DOHH2 (cell line): Measurements from ENCODE around the gene SPRR1A.
"Not testable (repeated sequence)": the region's sequence is repeated elsewhere in the genome, so short reads cannot be mapped to it uniquely, and the experiment has no call there.

Experiments
- H3F3A ChIP-seq: fragments of 200-600 bp; sonication (generic), shearing (Covaris generic); 2 replicates; pipeline ENCODE4 v1.6.0; 2016; ENCODE audit warnings: antibody characterized with exemption, mild to moderate bottlenecking; ENCODE audit not compliant: control insufficient read depth, insufficient read depth
- H3K27ac ChIP-seq: fragments of 200-600 bp; sonication (generic); 2 replicates; pipeline ENCODE4 v1.5.1; 2014; ENCODE audit warnings: low read depth, mild to moderate bottlenecking, low read length, moderate library complexity
- H3K27me3 ChIP-seq: fragments of 200-600 bp; sonication (generic); 2 replicates; pipeline ENCODE4 v1.6.1; 2014; ENCODE audit warnings: mild to moderate bottlenecking, low read length, mixed read lengths; ENCODE audit not compliant: control insufficient read depth
- H3K36me3 ChIP-seq: fragments of 200-600 bp; sonication (generic); 2 replicates; pipeline ENCODE4 v1.6.1; 2014; ENCODE audit warnings: mild to moderate bottlenecking, low read length, moderate library complexity, mixed read lengths; ENCODE audit not compliant: control insufficient read depth
- H3K4me1 ChIP-seq: fragments of 200-600 bp; sonication (generic); 2 replicates; pipeline ENCODE4 v1.6.1; 2014; ENCODE audit warnings: mild to moderate bottlenecking, low read length, mixed read lengths; ENCODE audit not compliant: control insufficient read depth
- H3K4me2 ChIP-seq: fragments of 200-600 bp; sonication (generic); 2 replicates; pipeline ENCODE4 v1.6.0; 2014; ENCODE audit warnings: mild to moderate bottlenecking, low read length, moderate library complexity
- H3K4me3 ChIP-seq: fragments of 200-600 bp; sonication (generic); 2 replicates; pipeline ENCODE4 v1.5.1; 2014; ENCODE audit warnings: mild to moderate bottlenecking, low read length, mixed read lengths
- H3K79me2 ChIP-seq: fragments of 200-600 bp; sonication (generic); 2 replicates; pipeline ENCODE4 v1.6.1; 2014; ENCODE audit warnings: mild to moderate bottlenecking, low read length, mixed read lengths; ENCODE audit not compliant: control insufficient read depth
- H3K9me2 ChIP-seq: fragments of 200-600 bp; sonication (generic); replicated peaks from 2 replicates; pipeline ENCODE4 v1.6.1; 2014; ENCODE audit warnings: mild to moderate bottlenecking, low read length, mixed read lengths; ENCODE audit not compliant: control insufficient read depth
- H3K9me3 ChIP-seq: fragments of 200-600 bp; sonication (generic); 2 replicates; pipeline ENCODE4 v1.6.1; 2014; ENCODE audit warnings: antibody characterized with exemption, low read length, mixed read lengths; ENCODE audit not compliant: control insufficient read depth, insufficient read depth
- H4K20me1 ChIP-seq: fragments of 200-600 bp; sonication (generic); 2 replicates; pipeline ENCODE4 v1.6.0; 2014; ENCODE audit warnings: low read depth, mild to moderate bottlenecking, antibody characterized with exemption, low read length, moderate library complexity; ENCODE audit not compliant: control insufficient read depth, insufficient read depth
- EZH2phosphoT487 ChIP-seq: fragments of 200-600 bp; sonication (generic); IDR thresholded peaks from 2 replicates; pipeline ENCODE4 v1.6.1; 2017; ENCODE audit warnings: borderline replicate concordance, mild to moderate bottlenecking, antibody characterized with exemption, low read length, moderate library complexity, mixed read lengths
- TF ChIP-seq, protein P1 (sequence below): fragments of 200-600 bp; sonication (generic); IDR thresholded peaks from one replicate; pipeline ENCODE4 v1.5.1; 2014; ENCODE audit warnings: antibody characterized with exemption, mild to moderate bottlenecking, low read depth, low read length; ENCODE audit not compliant: poor library complexity, severe bottlenecking

SPRR1A gene

DNA sequence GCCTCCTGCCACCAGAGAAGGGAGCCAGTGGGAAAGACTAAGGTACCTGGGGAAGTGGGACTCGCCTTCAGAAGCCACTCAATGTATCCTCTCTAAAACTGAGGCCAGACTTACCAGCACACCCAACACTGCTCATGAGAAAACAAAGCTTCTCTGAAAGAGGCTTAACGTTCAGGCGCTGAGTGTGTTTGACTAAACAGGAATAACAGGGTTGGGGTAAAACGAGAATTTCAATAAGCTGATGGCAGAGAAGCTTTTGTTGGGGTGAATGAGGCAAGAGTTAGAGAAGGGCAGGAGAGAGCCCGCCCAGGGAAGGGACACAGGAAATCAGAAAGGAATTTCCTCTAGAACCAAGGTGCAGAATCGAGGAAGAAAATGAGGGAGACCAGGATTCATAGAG is 15.9 kb downstream of the SPRR1A start:
- no peaks in the 10 kb centered on the region for H3K36me3 ChIP-seq

DNA sequence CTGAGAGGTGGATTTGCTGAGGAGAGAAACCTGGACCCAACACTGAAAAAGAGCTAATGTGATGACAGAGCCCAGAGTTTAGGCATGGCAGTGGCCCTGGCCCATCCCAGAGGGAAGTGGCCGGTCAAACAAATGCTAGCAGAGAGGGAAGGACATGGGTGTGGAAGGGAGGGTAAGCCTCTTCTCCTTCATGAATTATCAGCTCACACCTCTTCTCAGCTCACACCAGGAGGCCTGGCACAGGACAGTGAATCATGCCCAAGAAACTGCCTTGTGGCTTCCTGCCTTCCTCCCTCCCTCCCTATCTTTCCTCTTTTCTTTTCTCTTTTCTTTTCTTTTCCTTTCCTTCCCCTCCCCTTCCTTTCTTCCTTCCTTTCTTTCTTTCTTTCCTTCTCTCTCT is 16.4 kb downstream of the SPRR1A start:
- H3K27me3 ChIP-seq = no peaks in the 10 kb centered on the region
- H3F3A ChIP-seq = no peaks in the 10 kb centered on the region
- no peaks in the 10 kb centered on the region for H4K20me1 ChIP-seq
- no peak for TF ChIP-seq EZH2phosphoT487
- TF ChIP-seq, protein P1, sequence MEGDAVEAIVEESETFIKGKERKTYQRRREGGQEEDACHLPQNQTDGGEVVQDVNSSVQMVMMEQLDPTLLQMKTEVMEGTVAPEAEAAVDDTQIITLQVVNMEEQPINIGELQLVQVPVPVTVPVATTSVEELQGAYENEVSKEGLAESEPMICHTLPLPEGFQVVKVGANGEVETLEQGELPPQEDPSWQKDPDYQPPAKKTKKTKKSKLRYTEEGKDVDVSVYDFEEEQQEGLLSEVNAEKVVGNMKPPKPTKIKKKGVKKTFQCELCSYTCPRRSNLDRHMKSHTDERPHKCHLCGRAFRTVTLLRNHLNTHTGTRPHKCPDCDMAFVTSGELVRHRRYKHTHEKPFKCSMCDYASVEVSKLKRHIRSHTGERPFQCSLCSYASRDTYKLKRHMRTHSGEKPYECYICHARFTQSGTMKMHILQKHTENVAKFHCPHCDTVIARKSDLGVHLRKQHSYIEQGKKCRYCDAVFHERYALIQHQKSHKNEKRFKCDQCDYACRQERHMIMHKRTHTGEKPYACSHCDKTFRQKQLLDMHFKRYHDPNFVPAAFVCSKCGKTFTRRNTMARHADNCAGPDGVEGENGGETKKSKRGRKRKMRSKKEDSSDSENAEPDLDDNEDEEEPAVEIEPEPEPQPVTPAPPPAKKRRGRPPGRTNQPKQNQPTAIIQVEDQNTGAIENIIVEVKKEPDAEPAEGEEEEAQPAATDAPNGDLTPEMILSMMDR = no peak
- H3K4me1 ChIP-seq = no peaks in the 10 kb centered on the region
- no peak overlapping the region for H3K4me2 ChIP-seq
- H3K9me3 ChIP-seq = no peaks in the 10 kb centered on the region
- no peak overlapping the region for H3K27ac ChIP-seq
- no peaks in the 10 kb centered on the region for H3K79me2 ChIP-seq
- no peak overlapping the region for H3K4me3 ChIP-seq
- H3K36me3 ChIP-seq = no peaks in the 10 kb centered on the region
- H3K9me2 ChIP-seq = no peaks in the 10 kb centered on the region

More for the DNA sequence above, 15.9 kb downstream of the SPRR1A start:
- Histone ChIP-seq H3K4me3 (no peak overlapping the region), H3K9me2 (no peaks in the 10 kb centered on the region), H3K4me2 (no peak overlapping the region), H3K4me1 (no peaks in the 10 kb centered on the region), H3K79me2 (no peaks in the 10 kb centered on the region), H3F3A (no peaks in the 10 kb centered on the region), H3K9me3 (no peaks in the 10 kb centered on the region), H4K20me1 (no peaks in the 10 kb centered on the region), H3K27me3 (no peaks in the 10 kb centered on the region), H3K27ac (no peak overlapping the region)
- TF ChIP-seq EZH2phosphoT487 = no peak

DNA sequence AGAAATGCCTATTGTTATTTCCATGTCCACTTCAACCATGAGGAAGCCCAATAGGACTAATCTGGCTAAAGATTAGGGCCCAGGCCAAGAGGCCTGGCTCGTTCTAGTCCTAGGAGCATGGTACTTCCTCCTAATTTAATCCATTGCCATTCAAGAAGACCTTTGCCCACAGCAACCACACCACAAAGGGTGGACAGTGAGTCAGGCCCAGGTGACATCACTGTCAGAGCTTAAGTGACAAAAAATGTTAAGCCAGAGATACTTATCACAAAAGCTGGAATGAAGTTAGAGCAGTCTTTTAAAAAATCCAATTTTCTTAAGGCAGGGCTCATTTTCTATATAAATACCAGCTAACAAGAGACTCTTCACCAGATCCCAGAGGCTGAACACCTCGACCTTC is 17.5 kb downstream of the SPRR1A start, which contains the start of gene SPRR3:
TSS of gene SPRR3 (plus strand) at position 368 of the 400 bp plus-strand sequence. CDS start 1,272 bp downstream, outside the sequence.
- Histone ChIP-seq H3K4me3 (no peak within 1 kb of the TSS), H3K9me2 (no peaks in the 10 kb centered on the region), H3K27ac (no peak within 1 kb of the TSS), H3K27me3 (no peaks in the 10 kb centered on the region), H3F3A (no peaks in the 10 kb centered on the region), H4K20me1 (no peaks in the 10 kb centered on the region), H3K9me3 (no peaks in the 10 kb centered on the region), H3K79me2 (no peaks in the 10 kb centered on the region), H3K36me3 (no peaks in the 10 kb centered on the region), H3K4me1 (no peaks in the 10 kb centered on the region), H3K4me2 (no peak within 1 kb of the TSS)
- no peak for TF ChIP-seq EZH2phosphoT487
- TF ChIP-seq, protein P1 = no peak

DNA sequence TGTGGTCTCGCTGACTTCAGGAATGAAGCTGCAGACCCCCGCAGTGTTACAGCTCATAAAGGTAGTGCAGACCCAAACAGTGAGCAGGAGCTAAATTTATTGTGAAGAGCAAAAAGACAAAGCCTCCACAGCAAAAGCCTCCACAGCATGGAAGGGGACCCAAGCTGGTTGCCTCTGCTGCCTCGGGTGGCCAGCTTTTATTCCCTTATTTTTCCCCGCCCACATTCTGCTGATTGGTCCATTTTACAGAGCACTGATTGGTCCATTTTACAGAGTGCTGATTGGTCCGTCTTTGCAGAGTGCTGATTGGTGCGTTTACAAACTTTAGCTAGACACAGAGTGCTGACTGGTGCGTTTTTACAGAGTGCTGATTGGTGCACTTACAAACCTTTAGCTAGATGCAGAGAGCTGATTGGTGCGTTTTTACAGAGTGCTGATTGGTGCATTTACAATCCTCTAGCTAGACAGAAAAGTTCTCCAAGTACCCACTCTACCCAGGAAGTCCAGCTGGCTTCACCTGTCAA is 27.4 kb downstream of the SPRR1A start:
- not testable (repeated sequence) for H3K27ac ChIP-seq, H3K4me2 ChIP-seq, H3K79me2 ChIP-seq, H3K36me3 ChIP-seq, H3K27me3 ChIP-seq, H4K20me1 ChIP-seq, H3K9me2 ChIP-seq, H3K4me3 ChIP-seq, H3K4me1 ChIP-seq, H3K9me3 ChIP-seq, H3F3A ChIP-seq

DNA sequence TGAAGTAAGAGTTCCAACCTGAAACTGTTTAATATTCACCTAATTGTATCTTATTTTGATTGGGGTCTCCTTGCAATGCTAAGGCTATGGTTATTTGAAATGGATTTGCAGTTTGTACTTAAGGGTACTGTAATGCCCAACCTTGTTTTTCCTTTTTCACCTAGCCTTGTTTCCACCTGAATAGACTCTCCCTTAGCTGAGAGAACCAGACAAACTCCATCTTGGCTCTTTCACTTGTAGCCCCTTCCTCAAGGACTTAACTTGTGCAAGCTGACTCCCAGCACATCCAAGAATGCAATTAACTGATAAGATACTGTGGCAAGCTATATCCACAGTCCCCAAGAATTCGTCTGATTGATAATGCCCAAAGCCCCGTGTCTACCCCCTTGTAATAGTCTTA is 37.9 kb downstream of the SPRR1A start:
- not testable (repeated sequence) for H3K27ac ChIP-seq, H3K36me3 ChIP-seq, H3K4me1 ChIP-seq, H3K9me2 ChIP-seq, H3K4me3 ChIP-seq, H3K27me3 ChIP-seq, H3K9me3 ChIP-seq, H3K4me2 ChIP-seq, H4K20me1 ChIP-seq, H3F3A ChIP-seq, H3K79me2 ChIP-seq

DNA sequence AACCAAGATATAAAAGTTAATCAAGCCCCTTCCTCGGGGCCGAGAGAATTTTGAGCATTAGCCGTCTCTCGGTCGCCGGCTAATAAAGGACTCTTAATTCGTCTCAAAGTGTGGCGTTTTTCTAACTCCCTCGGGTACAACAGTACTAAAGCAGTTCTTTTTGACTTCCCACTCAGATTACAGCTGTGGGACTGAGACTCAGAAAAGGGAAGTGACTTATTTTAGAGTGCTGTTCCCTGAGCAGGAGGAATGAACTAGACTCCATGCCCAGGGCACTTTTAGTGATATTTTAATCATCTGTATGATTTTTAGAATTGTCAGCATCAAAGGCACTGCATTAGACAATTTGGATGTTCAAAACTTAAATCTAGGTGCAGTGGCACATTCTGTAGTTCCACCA is 38.5 kb downstream of the SPRR1A start:
- H3K27me3 ChIP-seq, H3K79me2 ChIP-seq, H3K36me3 ChIP-seq, H3K4me3 ChIP-seq, H3F3A ChIP-seq, H3K9me3 ChIP-seq, H3K4me1 ChIP-seq, H4K20me1 ChIP-seq, H3K4me2 ChIP-seq, H3K27ac ChIP-seq, H3K9me2 ChIP-seq: not testable (repeated sequence)
